Measurements from ENCODE around the gene HIF1A.
"Not testable (repeated sequence)": the region's sequence is repeated elsewhere in the genome, so short reads cannot be mapped to it uniquely, and the experiment has no call there.

The HIF1A gene

GRCh38 chr14:61750708-61751474 lies 55.6 kb downstream of the HIF1A start:
- TF ChIP-seq CTCF (IDR thresholded peaks at IDR 0.05; ENCODE audit: insufficient read depth, low read length, missing control alignments), result no peak
- CTCF ChIA-PET, result interaction anchor here (0.6 to 2.1 kb wide), 3 partner anchors 11 to 222 kb away, joined by 3 to 7 read pairs (median 4); partner anchors contain the start of gene SNAPC1
- H3K4me3 ChIP-seq (ENCODE audit: low read depth, low read length), result peak overlapping the region; percentile 44
- DNase-seq (ENCODE audit: low read depth, low spot score), result no peak
- POLR2A ChIA-PET, result no interaction called here

- no peak overlapping the region for H3K4me3 ChIP-seq (ENCODE audit: low read depth, low read length)
- POLR2A ChIA-PET, result no interaction called here
- CTCF ChIA-PET, result interaction anchor here (0.6 to 2.1 kb wide), 3 partner anchors 10 to 259 kb away, joined by 3 to 7 read pairs (median 3); partner anchors contain the start of gene SNAPC1
- TF ChIP-seq CTCF (IDR thresholded peaks at IDR 0.05; ENCODE audit: insufficient read depth, low read length, missing control alignments), result no peak
- DNase-seq (ENCODE audit: low read depth, low spot score), result no peak
These were observed 56.2 kb downstream of the HIF1A start for GRCh38 chr14:61751475-61751989.

DNA sequence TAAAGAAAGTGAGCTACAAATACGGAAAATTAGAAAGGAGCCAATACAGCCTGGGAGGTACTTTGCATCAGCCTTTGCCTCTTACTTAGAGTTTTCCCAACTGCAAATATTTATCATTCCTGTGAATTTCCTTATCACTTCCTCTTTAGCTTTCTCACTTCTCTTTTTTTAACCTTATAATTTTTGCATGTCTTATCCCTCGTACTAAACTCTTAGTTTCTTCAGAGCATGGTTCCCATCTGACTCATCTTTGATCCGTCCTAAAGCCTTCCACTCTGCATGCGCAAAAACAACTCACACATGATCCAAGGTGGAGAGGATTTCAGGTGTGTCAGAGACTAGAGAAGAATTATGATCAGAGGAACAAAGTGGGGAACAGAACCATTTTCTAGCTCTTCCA lies 57.3 kb downstream of the HIF1A start:
- no peak for DNase-seq (ENCODE audit: low read depth, low spot score)
- H3K4me3 ChIP-seq (ENCODE audit: low read depth, low read length), result no peak overlapping the region
- no peak for TF ChIP-seq CTCF (IDR thresholded peaks at IDR 0.05; ENCODE audit: insufficient read depth, low read length, missing control alignments)
- CTCF ChIA-PET, result interaction anchor here (1.0 to 2.1 kb wide), 5 partner anchors 9 to 292 kb away, joined by 3 to 7 read pairs (median 5); partner anchors contain the start of gene SNAPC1
- POLR2A ChIA-PET, result no interaction called here

DNA sequence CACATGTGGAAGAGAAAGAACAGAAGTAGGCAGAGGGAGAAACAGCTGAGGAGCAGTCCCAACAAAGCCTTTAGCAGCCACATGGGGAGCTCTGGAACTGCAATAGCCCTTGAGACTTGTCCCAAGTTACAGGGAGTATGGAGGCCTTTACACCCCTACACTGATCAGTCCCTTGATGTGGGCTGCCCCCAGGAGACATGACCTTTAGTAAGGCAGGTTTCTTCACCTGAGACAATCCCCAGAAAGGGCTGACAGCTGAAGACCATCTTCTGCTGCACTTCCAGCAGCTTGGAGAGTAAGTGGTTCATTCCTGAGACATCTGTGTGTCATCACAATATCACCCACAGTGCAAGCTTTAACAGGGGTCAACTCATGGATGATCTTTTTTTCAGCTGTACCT lies 58.3 kb downstream of the HIF1A start:
- no peak overlapping the region for H3K4me3 ChIP-seq (ENCODE audit: low read depth, low read length)
- peak; percentile 5 for TF ChIP-seq CTCF (IDR thresholded peaks at IDR 0.05; ENCODE audit: insufficient read depth, low read length, missing control alignments)
- DNase-seq (ENCODE audit: low read depth, low spot score), result no peak
- ChIA-PET CTCF (interaction anchor here (1.5 kb wide), 1 partner anchor 293 kb away, joined by 5 read pairs; no protein-coding TSS in a partner anchor), POLR2A (interaction anchor here (0.8 to 1.6 kb wide), 3 partner anchors 8 to 191 kb away, joined by 3 to 9 read pairs (median 4); partner anchors contain the start of gene SNAPC1)

GRCh38 chr14:61754627-61755381 lies 59.5 kb downstream of the HIF1A start:
- H3K4me3 ChIP-seq (ENCODE audit: low read depth, low read length), result no peak overlapping the region
- ChIA-PET POLR2A (interaction anchor here (1.6 kb wide), 1 partner anchor 7 kb away, joined by 9 read pairs; the partner anchor contains the start of gene SNAPC1), CTCF (no interaction called here)
- no peak for TF ChIP-seq CTCF (IDR thresholded peaks at IDR 0.05; ENCODE audit: insufficient read depth, low read length, missing control alignments)
- DNase-seq (ENCODE audit: low read depth, low spot score), result no peak

DNA sequence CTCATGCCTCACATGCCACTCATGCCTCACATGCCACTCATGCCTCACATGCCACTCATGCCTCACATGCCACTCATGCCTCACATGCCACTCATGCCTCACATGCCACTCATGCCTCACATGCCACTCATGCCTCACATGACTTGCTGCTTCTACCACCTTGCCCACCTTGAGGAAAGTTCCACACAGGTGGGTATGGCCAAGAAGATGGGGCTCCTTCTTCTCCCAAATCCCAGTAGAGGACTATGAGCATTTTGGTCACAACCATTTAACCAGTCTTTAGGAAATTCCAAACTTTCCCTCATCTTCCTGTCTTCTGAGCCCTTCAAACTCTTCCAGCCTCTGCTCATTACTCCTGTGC lies 60.0 kb downstream of the HIF1A start:
- DNase-seq (ENCODE audit: low read depth, low spot score); H3K4me3 ChIP-seq (ENCODE audit: low read depth, low read length); CTCF ChIA-PET: not testable (repeated sequence)
- POLR2A ChIA-PET, result interaction anchor here (0.6 kb wide), 1 partner anchor 49 kb away, joined by 3 read pairs; no protein-coding TSS in a partner anchor
